K562 (cell line): Measurements from ENCODE around the gene MRPL55. TPM values are rescaled to one million over a fixed set of nuclear protein-coding genes. Genes with fewer than 3 reads are reported as not detected.

Experiments
- ARID1B ChIP-seq: fragments of 450-650 bp; IDR thresholded peaks from 2 replicates; pipeline ENCODE4 v1.6.1; 2016; ENCODE audit warnings: antibody characterized with exemption, mild to moderate bottlenecking, inconsistent platforms
- ARID3B ChIP-seq: fragments of 250-450 bp; sonication (Bioruptor Pico); IDR thresholded peaks from 2 replicates; pipeline ENCODE4 v1.4.0; 2020; ENCODE audit warnings: borderline replicate concordance
- BRD9 ChIP-seq: fragments of 450-650 bp; IDR thresholded peaks from 2 replicates; pipeline ENCODE4 v1.6.1; 2018; ENCODE audit warnings: low read depth; ENCODE audit not compliant: partially characterized antibody
- CHCHD3 ChIP-seq: fragments of 250-450 bp; sonication (Bioruptor Pico); IDR thresholded peaks from 2 replicates; pipeline ENCODE4 v2.1.2; 2022; ENCODE audit warnings: mild to moderate bottlenecking
- CTBP1 ChIP-seq: fragments of 450-650 bp; IDR thresholded peaks from 2 replicates; pipeline ENCODE4 v1.6.1; 2016; ENCODE audit warnings: borderline replicate concordance
- E2F1 ChIP-seq: sonication (generic); formaldehyde crosslinking; IDR thresholded peaks from 2 replicates; pipeline ENCODE4 v1.8.1; 2023; ENCODE audit warnings: mild to moderate bottlenecking, missing genetic modification reagents, moderate library complexity
- EGR1 ChIP-seq: fragments of 450-650 bp; conservative IDR thresholded peaks from 2 replicates; pipeline ENCODE4 v1.6.1; 2017; ENCODE audit warnings: mild to moderate bottlenecking
- FOSL1 ChIP-seq: fragments of 200-800 bp; sonication (Bioruptor generic); conservative IDR thresholded peaks from 2 replicates; pipeline ENCODE4 v1.6.1; 2016; ENCODE audit warnings: missing genetic modification characterization, missing compliant biosample characterization
- GMEB1 ChIP-seq: fragments of 250-450 bp; sonication (Bioruptor Pico); IDR thresholded peaks from 2 replicates; pipeline ENCODE4 v1.4.0; 2020; ENCODE audit warnings: mild to moderate bottlenecking
- NCOA6 ChIP-seq: fragments of 450-650 bp; IDR thresholded peaks from 2 replicates; pipeline ENCODE4 v1.6.1; 2017; ENCODE audit warnings: mild to moderate bottlenecking
- NR2C2 ChIP-seq, 2 experiments: fragments of 200-800 bp in 1 of 2; sonication (Bioruptor generic) in 1 of 2; sonication (generic) in 1 of 2; formaldehyde crosslinking in 1 of 2; IDR thresholded peaks; 2 replicates each; pipeline versions ENCODE4 v1.6.1 to v1.8.0; 2016 to 2022; ENCODE audit warnings: mild to moderate bottlenecking in 1 of 2, missing compliant biosample characterization in 1 of 2, missing genetic modification characterization in 1 of 2, missing genetic modification reagents in 1 of 2
- PCBP1 ChIP-seq: fragments of 200-400 bp; formaldehyde crosslinking; IDR thresholded peaks from 2 replicates; pipeline ENCODE4 v1.6.1; 2018; ENCODE audit warnings: mild to moderate bottlenecking, low read depth, low read length; ENCODE audit not compliant: poor library complexity, severe bottlenecking
- POLR2AphosphoS5 ChIP-seq: IDR thresholded peaks from 2 replicates; pipeline ENCODE4 v1.6.1; 2011; ENCODE audit warnings: mild to moderate bottlenecking, low read depth, low read length, moderate library complexity; ENCODE audit not compliant: control insufficient read depth, insufficient read depth
- RBM34 ChIP-seq: fragments of 200-400 bp; formaldehyde crosslinking; IDR thresholded peaks from 2 replicates; pipeline ENCODE4 v1.6.1; 2018; ENCODE audit warnings: low read length, borderline replicate concordance; ENCODE audit not compliant: insufficient read depth
- RFX7 ChIP-seq: fragments of 250-450 bp; sonication (Bioruptor Pico); IDR thresholded peaks from 2 replicates; pipeline ENCODE4 v1.5.1; 2021; ENCODE audit warnings: mild to moderate bottlenecking
- SMAD4 ChIP-seq: fragments of 250-450 bp; sonication (Bioruptor Pico); conservative IDR thresholded peaks from 2 replicates; pipeline ENCODE4 v1.8.0; 2021; ENCODE audit warnings: inconsistent platforms, mild to moderate bottlenecking, moderate library complexity
- TCF7L2 ChIP-seq: fragments of 150-350 bp; IDR thresholded peaks from 2 replicates; pipeline ENCODE4 v1.6.1; 2016; ENCODE audit warnings: low read depth, mild to moderate bottlenecking, low read length, moderate library complexity
- U2AF1 ChIP-seq: fragments of 200-400 bp; formaldehyde crosslinking; optimal IDR thresholded peaks from 2 replicates; pipeline ENCODE3; 2017; ENCODE audit warnings: mild to moderate bottlenecking, low read depth, low read length, moderate library complexity
- ZNF175 ChIP-seq: fragments of 200-800 bp; sonication (Bioruptor generic); IDR thresholded peaks from 2 replicates; pipeline ENCODE4 v1.6.1; 2016; ENCODE audit warnings: low read depth, mild to moderate bottlenecking, missing genetic modification characterization, missing compliant biosample characterization
- ZNF395 ChIP-seq: fragments of 200-800 bp; sonication (Bioruptor generic); IDR thresholded peaks from 2 replicates; pipeline ENCODE4 v1.6.1; 2017; ENCODE audit warnings: missing genetic modification characterization, missing compliant biosample characterization
- polyA plus RNA-seq, 8 experiments: library from polyadenylated mRNA; depleted of rRNA in 4 of 8; stranded (reverse) in 5 of 8; unstranded in 3 of 8; fragments of >200 nt; fragmentation: Nextera tagmentation in 2 of 8; fragmentation: Illumina TruSeq in 1 of 8; extraction: Ambion mirVana in 2 of 8; extraction: Trizol in 1 of 8; gene quantifications; 2 replicates each; pipeline versions ENCODE4 v1.2.1 to v1.2.3, GENCODE V29; 2011 to 2014; ENCODE audit warnings: inconsistent platforms in 1 of 8, missing spikeins in 1 of 8
- total RNA-seq, 7 experiments: library from RNA; depleted of rRNA in 6 of 7; stranded (reverse); fragments of >200 nt in 6 of 7; fragmentation: Illumina TruSeq in 2 of 7; extraction: Trizol in 2 of 7; gene quantifications; 2 replicates each; pipeline versions ENCODE4 v1.2.1 to v1.2.3, GENCODE V29; 2011 to 2021; ENCODE audit warnings: low replicate concordance in 1 of 7

MRPL55 gene
- total and polyA plus RNA-seq, 9 of the 15 experiments (the other 6 are each of a cell fraction or from before 2014, with no cell fraction given) = 34.9 to 228 (median 81.0) TPM

- TF ChIP-seq U2AF1 (no peak), GMEB1 (peak; percentile 63), PCBP1 (no peak), RFX7 (CRISPR knock-in tag) (no peak), NR2C2 (CRISPR knock-in tag; IDR thresholded peaks at IDR 0.05) (peak; percentile 87), NR2C2 (tag; IDR thresholded peaks at IDR 0.05) (peak; percentile 17; the same call in 1 of the 2 replicates), RBM34 (no peak), TCF7L2 (no peak), EGR1 (peak; percentile 99), POLR2AphosphoS5 (peak; percentile 87), ARID3B (CRISPR knock-in tag) (0 out of 2 replicates have a peak, but pooled peaks have one; percentile 44), FOSL1 (tag) (no peak), NCOA6 (no peak), ZNF175 (CRISPR knock-in tag) (no peak), SMAD4 (CRISPR knock-in tag) (no peak), CHCHD3 (CRISPR knock-in tag) (no peak), BRD9 (no peak), ZNF395 (CRISPR knock-in tag) (peak; percentile 70), CTBP1 (peak; percentile 57; the same call in 1 of the 2 replicates), ARID1B (no peak; the same call in 1 of the 2 replicates), E2F1 (CRISPR knock-in tag) (peak; percentile 27; the same call in 1 of the 2 replicates)
These were observed at the start of gene MRPL55 (continued) for GRCh38 chr1:228109073-228109961.
